ENCODE results near the gene MAPKAPK3.

DNA sequence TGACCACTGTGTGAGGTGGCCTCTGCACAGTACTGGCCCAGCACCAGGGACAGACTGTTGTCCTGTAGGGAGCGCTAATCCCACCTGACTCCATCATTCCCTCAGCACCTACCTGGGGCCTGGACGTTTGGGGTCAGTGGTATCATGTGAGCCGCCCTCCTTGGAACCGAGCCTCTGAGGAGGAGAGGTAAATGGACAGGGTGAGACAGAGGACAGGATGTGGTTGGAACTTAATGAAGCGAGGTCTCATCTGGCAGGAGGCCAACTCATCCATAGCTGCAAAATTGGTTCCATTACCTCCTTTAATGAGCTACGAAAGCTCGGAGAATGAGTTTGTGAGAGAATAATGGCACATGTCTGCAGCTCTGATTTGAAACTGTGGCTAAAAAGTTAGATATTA is 13.9 kb downstream of the MAPKAPK3 start:
- no peak for TF ChIP-seq MYC (IDR thresholded peaks at IDR 0.05; ENCODE audit: low read depth, low read length)
- TF ChIP-seq, protein P1, sequence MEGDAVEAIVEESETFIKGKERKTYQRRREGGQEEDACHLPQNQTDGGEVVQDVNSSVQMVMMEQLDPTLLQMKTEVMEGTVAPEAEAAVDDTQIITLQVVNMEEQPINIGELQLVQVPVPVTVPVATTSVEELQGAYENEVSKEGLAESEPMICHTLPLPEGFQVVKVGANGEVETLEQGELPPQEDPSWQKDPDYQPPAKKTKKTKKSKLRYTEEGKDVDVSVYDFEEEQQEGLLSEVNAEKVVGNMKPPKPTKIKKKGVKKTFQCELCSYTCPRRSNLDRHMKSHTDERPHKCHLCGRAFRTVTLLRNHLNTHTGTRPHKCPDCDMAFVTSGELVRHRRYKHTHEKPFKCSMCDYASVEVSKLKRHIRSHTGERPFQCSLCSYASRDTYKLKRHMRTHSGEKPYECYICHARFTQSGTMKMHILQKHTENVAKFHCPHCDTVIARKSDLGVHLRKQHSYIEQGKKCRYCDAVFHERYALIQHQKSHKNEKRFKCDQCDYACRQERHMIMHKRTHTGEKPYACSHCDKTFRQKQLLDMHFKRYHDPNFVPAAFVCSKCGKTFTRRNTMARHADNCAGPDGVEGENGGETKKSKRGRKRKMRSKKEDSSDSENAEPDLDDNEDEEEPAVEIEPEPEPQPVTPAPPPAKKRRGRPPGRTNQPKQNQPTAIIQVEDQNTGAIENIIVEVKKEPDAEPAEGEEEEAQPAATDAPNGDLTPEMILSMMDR (IDR thresholded peaks at IDR 0.05; ENCODE audit: extremely low read depth in 1 of 2, insufficient read depth in 1 of 2, low read depth in 1 of 2, low read length in 2 of 2): no peak
- TF ChIP-seq POLR2A (IDR thresholded peaks at IDR 0.05; ENCODE audit: low read depth, low read length): no peak
- TF ChIP-seq EZH2 (IDR thresholded peaks at IDR 0.05; ENCODE audit: borderline replicate concordance, low read depth, low read length, severe bottlenecking): no peak
- no peak for TF ChIP-seq FOS (IDR thresholded peaks at IDR 0.05; ENCODE audit: borderline replicate concordance, insufficient read depth, low read length)
- no peak for TF ChIP-seq JUN (IDR thresholded peaks at IDR 0.05; ENCODE audit: borderline replicate concordance, insufficient read depth, insufficient read length, low read depth)
- TF ChIP-seq, protein P2, sequence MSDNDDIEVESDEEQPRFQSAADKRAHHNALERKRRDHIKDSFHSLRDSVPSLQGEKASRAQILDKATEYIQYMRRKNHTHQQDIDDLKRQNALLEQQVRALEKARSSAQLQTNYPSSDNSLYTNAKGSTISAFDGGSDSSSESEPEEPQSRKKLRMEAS (IDR thresholded peaks at IDR 0.05; ENCODE audit: insufficient read depth, insufficient read length): no peak
- no peak for TF ChIP-seq POLR2AphosphoS5 (IDR thresholded peaks at IDR 0.05; ENCODE audit: insufficient read depth, low read depth, low read length)

All from endothelial cell of umbilical vein (primary cell).